Neural progenitor cell (in vitro differentiated cells): ENCODE data around the gene KRTAP1-4. TPM values are rescaled to one million over a fixed set of nuclear protein-coding genes. Genes with fewer than 3 reads are reported as not detected.
"Not testable (repeated sequence)": the region's sequence is repeated elsewhere in the genome, so short reads cannot be mapped to it uniquely, and the experiment has no call there.

Source experiments
- DNase-seq: peaks from one replicate; pipeline ENCODE4 v3.0.0-alpha.2; 2016; ENCODE audit warnings: low spot score
- H2AFZ ChIP-seq: fragments of 200-600 bp; sonication (generic); replicated peaks from 2 replicates; pipeline ENCODE4 v1.6.1; 2016; ENCODE audit warnings: antibody characterized with exemption
- H3F3A ChIP-seq: fragments of 200-600 bp; sonication (generic); 2 replicates; pipeline ENCODE4 v1.6.1; 2016; ENCODE audit warnings: antibody characterized with exemption, low read depth
- H3K27ac ChIP-seq: fragments of 200-600 bp; sonication (generic); 2 replicates; pipeline ENCODE4 v1.5.1; 2016; ENCODE audit warnings: mild to moderate bottlenecking
- H3K27me3 ChIP-seq: fragments of 200-600 bp; sonication (generic); 2 replicates; pipeline ENCODE4 v1.6.1; 2016; ENCODE audit warnings: mild to moderate bottlenecking, moderate library complexity
- H3K36me3 ChIP-seq: fragments of 200-600 bp; sonication (generic); 2 replicates; pipeline ENCODE4 v1.5.1; 2016
- H3K4me1 ChIP-seq: fragments of 200-600 bp; sonication (generic); 2 replicates; pipeline ENCODE4 v1.6.1; 2016; ENCODE audit warnings: mixed run types
- H3K4me2 ChIP-seq: fragments of 200-600 bp; sonication (generic); 2 replicates; pipeline ENCODE4 v1.6.1; 2016
- H3K4me3 ChIP-seq: fragments of 200-600 bp; sonication (generic); 2 replicates; pipeline ENCODE4 v1.5.1; 2016
- H3K79me2 ChIP-seq: fragments of 200-600 bp; sonication (generic); 2 replicates; pipeline ENCODE4 v1.6.1; 2016; ENCODE audit warnings: low read depth
- H3K9ac ChIP-seq: fragments of 200-600 bp; sonication (generic); 2 replicates; pipeline ENCODE4 v1.6.1; 2016
- H3K9me3 ChIP-seq: fragments of 200-600 bp; sonication (generic); 2 replicates; pipeline ENCODE4 v1.5.1; 2016; ENCODE audit warnings: low read depth
- H4K20me1 ChIP-seq: fragments of 200-600 bp; sonication (generic); 2 replicates; pipeline ENCODE4 v1.6.1; 2016; ENCODE audit warnings: low read depth
- H3K27ac Mint-ChIP-seq: 3 replicates; pipeline ENCODE4 v1.8.0; 2021; ENCODE audit warnings: mixed read lengths
- H3K27me3 Mint-ChIP-seq: 2 replicates; pipeline ENCODE4 v1.8.0; 2022; ENCODE audit warnings: low read depth, mild to moderate bottlenecking, inconsistent platforms, moderate library complexity, mixed read lengths; ENCODE audit not compliant: insufficient read depth
- H3K36me3 Mint-ChIP-seq: 3 replicates; pipeline ENCODE4 v1.8.0; 2021; ENCODE audit warnings: mixed read lengths
- H3K4me1 Mint-ChIP-seq: 3 replicates; pipeline ENCODE4 v1.8.0; 2021; ENCODE audit warnings: mixed read lengths
- H3K4me3 Mint-ChIP-seq: 3 replicates; pipeline ENCODE4 v1.8.0; 2021; ENCODE audit warnings: mild to moderate bottlenecking, moderate library complexity, mixed read lengths
- H3K9me3 Mint-ChIP-seq: 3 replicates; pipeline ENCODE4 v1.8.0; 2020; ENCODE audit warnings: mixed read lengths
- EZH2 ChIP-seq: fragments of 200-600 bp; sonication (generic); IDR thresholded peaks from 2 replicates; pipeline ENCODE4 v1.6.1; 2017; ENCODE audit warnings: antibody characterized with exemption, mild to moderate bottlenecking, moderate library complexity
- EZH2phosphoT487 ChIP-seq: fragments of 200-600 bp; sonication (generic); IDR thresholded peaks from 2 replicates; pipeline ENCODE4 v1.6.1; 2017; ENCODE audit warnings: antibody characterized with exemption
- total RNA-seq: library from RNA; depleted of rRNA; stranded (reverse); fragments of >200 nt; gene quantifications from 2 replicates; pipeline ENCODE4 v1.2.3, GENCODE V29; 2015; ENCODE audit warnings: low replicate concordance
- TF ChIP-seq, protein P1 (sequence below): fragments of 200-600 bp; sonication (generic); IDR thresholded peaks from 2 replicates; pipeline ENCODE4 v1.5.1; 2017; ENCODE audit warnings: antibody characterized with exemption, mild to moderate bottlenecking

The KRTAP1-4 gene
- total RNA-seq, 1 donor from 2014 or later = not detected

DNA sequence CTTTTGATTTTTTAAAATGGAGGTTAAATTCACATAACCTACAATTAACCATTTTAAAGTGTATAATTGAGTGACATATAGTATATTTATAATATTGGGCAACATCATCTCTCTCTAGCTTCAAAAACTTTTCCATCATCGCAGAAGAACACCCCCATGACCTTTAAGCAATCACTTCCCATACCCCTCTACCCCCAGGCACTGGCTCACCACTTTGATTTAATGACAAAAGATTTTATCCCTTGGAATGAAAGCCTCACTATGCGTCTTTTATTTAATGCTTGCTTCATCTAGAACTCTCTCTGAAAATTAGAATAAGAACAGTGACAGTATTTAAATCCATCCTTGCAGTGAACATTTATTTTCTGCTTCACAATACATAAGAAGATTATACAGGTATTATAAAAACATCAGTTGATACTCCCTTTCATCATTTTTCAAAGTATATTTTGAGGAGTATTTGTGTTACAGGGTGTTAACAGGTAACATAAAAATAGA lies 7.9 kb upstream of the KRTAP1-4 start:
- H4K20me1 ChIP-seq = no peaks in the 10 kb centered on the region
- H3K36me3 Mint-ChIP-seq = no peaks in the 10 kb centered on the region
- no peak overlapping the region for H3K9ac ChIP-seq
- H3K27ac Mint-ChIP-seq = no peak overlapping the region
- H3K4me1 ChIP-seq = no peaks in the 10 kb centered on the region
- H3K27me3 Mint-ChIP-seq = peaks cover 2% of the 10 kb centered on the region
- no peaks in the 10 kb centered on the region for H3K79me2 ChIP-seq
- H3K4me3 Mint-ChIP-seq = no peak overlapping the region
- no peak overlapping the region for H3K4me3 ChIP-seq
- H2AFZ ChIP-seq = no peak overlapping the region
- H3F3A ChIP-seq = no peaks in the 10 kb centered on the region
- H3K4me2 ChIP-seq = no peak overlapping the region
- H3K36me3 ChIP-seq = no peaks in the 10 kb centered on the region
- no peaks in the 10 kb centered on the region for H3K9me3 Mint-ChIP-seq
- H3K27ac ChIP-seq = no peak overlapping the region
- TF ChIP-seq, protein P1, sequence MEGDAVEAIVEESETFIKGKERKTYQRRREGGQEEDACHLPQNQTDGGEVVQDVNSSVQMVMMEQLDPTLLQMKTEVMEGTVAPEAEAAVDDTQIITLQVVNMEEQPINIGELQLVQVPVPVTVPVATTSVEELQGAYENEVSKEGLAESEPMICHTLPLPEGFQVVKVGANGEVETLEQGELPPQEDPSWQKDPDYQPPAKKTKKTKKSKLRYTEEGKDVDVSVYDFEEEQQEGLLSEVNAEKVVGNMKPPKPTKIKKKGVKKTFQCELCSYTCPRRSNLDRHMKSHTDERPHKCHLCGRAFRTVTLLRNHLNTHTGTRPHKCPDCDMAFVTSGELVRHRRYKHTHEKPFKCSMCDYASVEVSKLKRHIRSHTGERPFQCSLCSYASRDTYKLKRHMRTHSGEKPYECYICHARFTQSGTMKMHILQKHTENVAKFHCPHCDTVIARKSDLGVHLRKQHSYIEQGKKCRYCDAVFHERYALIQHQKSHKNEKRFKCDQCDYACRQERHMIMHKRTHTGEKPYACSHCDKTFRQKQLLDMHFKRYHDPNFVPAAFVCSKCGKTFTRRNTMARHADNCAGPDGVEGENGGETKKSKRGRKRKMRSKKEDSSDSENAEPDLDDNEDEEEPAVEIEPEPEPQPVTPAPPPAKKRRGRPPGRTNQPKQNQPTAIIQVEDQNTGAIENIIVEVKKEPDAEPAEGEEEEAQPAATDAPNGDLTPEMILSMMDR = no peak
- no peak for DNase-seq
- H3K4me1 Mint-ChIP-seq = no peaks in the 10 kb centered on the region
- no peaks in the 10 kb centered on the region for H3K9me3 ChIP-seq
- H3K27me3 ChIP-seq = no peaks in the 10 kb centered on the region

DNA sequence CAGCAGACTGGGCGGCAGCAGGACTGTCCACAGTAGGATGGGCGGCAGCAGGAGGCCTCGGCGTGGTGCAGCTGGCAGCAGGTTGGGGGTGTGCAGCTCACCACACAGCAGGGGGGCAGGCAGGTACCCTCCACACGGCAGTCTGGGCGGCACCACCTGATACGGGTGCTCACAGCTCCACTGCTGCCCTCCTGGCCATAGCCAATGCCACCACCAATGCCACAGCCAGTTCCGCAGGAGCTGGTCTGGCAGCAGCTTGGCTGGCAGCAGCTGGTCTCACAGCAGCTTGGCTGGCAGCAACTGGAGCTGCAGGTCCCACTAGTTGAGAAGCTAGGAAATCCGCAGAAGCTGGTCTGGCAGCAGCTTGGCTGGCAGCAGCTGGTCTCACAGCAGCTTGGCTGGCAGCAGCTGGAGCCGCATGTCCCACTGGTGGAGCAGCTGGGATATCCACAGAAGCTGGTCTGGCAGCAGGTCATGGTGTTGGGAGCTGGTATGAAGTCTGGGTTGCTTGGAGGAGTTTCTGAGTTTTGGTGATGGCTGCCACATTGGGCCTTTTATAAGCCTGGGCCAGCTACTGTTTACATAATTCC lies 4.4 kb upstream of the KRTAP1-4 start, which contains the start of gene KRTAP1-3:
Gene KRTAP1-3 (minus strand): TSS at position 529 of the 590 bp plus-strand sequence. CDS start 53 bp downstream, at position 476.
- not testable (repeated sequence) for H3K4me1 Mint-ChIP-seq, H3K9ac ChIP-seq, H3K27me3 ChIP-seq, H3K36me3 ChIP-seq, H3K4me3 ChIP-seq, H3F3A ChIP-seq, H3K36me3 Mint-ChIP-seq, H3K79me2 ChIP-seq, H3K4me1 ChIP-seq, H3K9me3 Mint-ChIP-seq, H3K27ac Mint-ChIP-seq, H3K4me3 Mint-ChIP-seq, H3K4me2 ChIP-seq, DNase-seq, H4K20me1 ChIP-seq, H3K27me3 Mint-ChIP-seq, H3K9me3 ChIP-seq, H2AFZ ChIP-seq, H3K27ac ChIP-seq

DNA sequence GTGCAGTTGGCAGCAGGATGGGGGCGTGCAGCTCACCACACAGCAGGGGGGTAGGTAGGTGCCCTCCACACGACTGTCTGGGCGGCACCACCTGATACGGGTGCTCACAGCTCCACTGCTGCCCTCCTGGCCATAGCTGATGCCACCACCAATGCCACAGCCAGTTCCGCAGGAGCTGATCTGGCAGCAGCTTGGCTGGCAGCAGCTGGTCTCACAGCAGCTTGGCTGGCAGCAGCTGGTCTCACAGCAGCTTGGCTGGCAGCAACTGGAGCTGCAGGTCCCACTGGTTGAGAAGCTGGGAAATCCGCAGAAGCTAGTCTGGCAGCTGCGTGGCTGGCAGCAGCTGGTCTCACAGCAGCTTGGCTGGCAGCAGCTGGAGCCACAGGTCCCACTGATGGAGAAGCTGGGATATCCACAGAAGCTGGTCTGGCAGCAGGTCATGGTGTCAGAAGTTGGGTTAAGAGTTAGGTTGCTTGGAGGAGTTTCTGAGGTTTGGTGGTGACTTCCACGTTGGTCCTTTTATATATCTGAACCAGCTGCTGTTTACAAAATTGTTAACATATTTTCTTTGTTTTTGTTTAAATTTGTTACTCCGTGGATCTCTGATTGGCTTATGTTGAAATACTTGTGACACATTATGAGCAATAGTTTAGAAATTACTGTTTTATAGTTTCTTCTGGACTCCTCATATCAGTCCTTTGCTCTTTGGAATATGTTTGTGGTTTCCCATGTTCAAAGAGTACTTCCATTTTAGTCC lies 3.1 kb downstream of the KRTAP1-4 start, which contains the start of gene KRTAP1-5:
Gene KRTAP1-5 (minus strand): TSS at position 494 of the 757 bp plus-strand sequence. CDS start 53 bp downstream, at position 441.
- H3K27me3 Mint-ChIP-seq = no peaks in the 10 kb centered on the region
- H4K20me1 ChIP-seq = no peaks in the 10 kb centered on the region
- H3K9me3 Mint-ChIP-seq = no peaks in the 10 kb centered on the region

More for the DNA sequence above, 3.1 kb downstream of the KRTAP1-4 start, which contains the start of gene KRTAP1-5:
- no peak within 1 kb of the TSS for H3K27ac ChIP-seq
- Mint-ChIP-seq H3K36me3 (no peaks in the 10 kb centered on the region), H3K4me3 (no peak within 1 kb of the TSS), H3K4me1 (no peaks in the 10 kb centered on the region), H3K27ac (no peak within 1 kb of the TSS)
- no peak within 1 kb of the TSS for H2AFZ ChIP-seq
- TF ChIP-seq, protein P1 = no peak
- TF ChIP-seq EZH2 (no peak), EZH2phosphoT487 (no peak)
- H3K9ac ChIP-seq = no peak within 1 kb of the TSS
- no peaks in the 10 kb centered on the region for H3F3A ChIP-seq
- H3K4me1 ChIP-seq = no peaks in the 10 kb centered on the region
- no peak within 1 kb of the TSS for H3K4me3 ChIP-seq
- H3K27me3 ChIP-seq = no peaks in the 10 kb centered on the region
- H3K79me2 ChIP-seq = no peaks in the 10 kb centered on the region
- H3K4me2 ChIP-seq = no peak within 1 kb of the TSS
- no peaks in the 10 kb centered on the region for H3K9me3 ChIP-seq
- no peak for DNase-seq
- no peaks in the 10 kb centered on the region for H3K36me3 ChIP-seq
